ENCODE results near the gene KIF22. TPM values are rescaled to one million over a fixed set of nuclear protein-coding genes. Genes with fewer than 3 reads are reported as not detected.

KIF22 gene
- total and polyA plus RNA-seq, 9 of the 15 experiments (the other 6 are each of a cell fraction or from before 2014, with no cell fraction given), result 8.7 to 232 (median 131) TPM

- Histone ChIP-seq H3K36me3 (ENCODE audit: control insufficient read depth, insufficient read depth, low read length) (peaks cover 36% of the 10 kb centered on the region), H3K9ac (ENCODE audit: insufficient read depth in 1 of 2, low read depth in 2 of 2, low read length in 2 of 2) (peak within 1 kb of the TSS in 1 of 2 experiments; percentile 85; a peak in 3 of 4 replicates), H3K9me1 (ENCODE audit: control insufficient read depth, insufficient read depth, low read length) (no peaks in the 10 kb centered on the region), H3K27ac (ENCODE audit: extremely low read depth, low read depth, low read length) (peak within 1 kb of the TSS; percentile 27; the same call in 1 of the 3 replicates), H3K4me1 (replicated peaks in 1 of 2; ENCODE audit: control insufficient read depth in 2 of 2, insufficient read depth in 2 of 2, low read length in 2 of 2) (peaks cover 43 to 88% of the 10 kb centered on the region in 2 experiments), H3K4me2 (ENCODE audit: insufficient read depth, low read length) (peak within 1 kb of the TSS; percentile 91), H2AFZ (ENCODE audit: low read depth, low read length) (peak within 1 kb of the TSS; percentile 71), H3K9me3 (replicated peaks; ENCODE audit: control insufficient read depth, insufficient read depth, low read depth, low read length) (no peaks in the 10 kb centered on the region), H3K4me3 (peak within 1 kb of the TSS; percentile 37), H4K20me1 (replicated peaks; ENCODE audit: control insufficient read depth, insufficient read depth, low read length) (peaks cover 23% of the 10 kb centered on the region; the same call in 1 of the 2 replicates), H3K79me2 (ENCODE audit: control insufficient read depth, insufficient read depth, low read length) (peaks cover 45% of the 10 kb centered on the region), H3K27me3 (ENCODE audit: control insufficient read depth in 2 of 2, insufficient read depth in 2 of 2, low read length in 2 of 2) (no peaks in the 10 kb centered on the region)
- in situ Hi-C loops (cut with MboI) (no loop called here), intact Hi-C loops (cut with micrococcal nuclease) (loop anchor here (10.0 kb wide), 1 partner anchor 213 kb away; the partner anchor contains the start of gene C16orf92)
- peak; percentile 62 to 74 (median 66) for DNase-seq (ENCODE audit: extremely low read depth in 1 of 4, low spot score in 3 of 4)
- POLR2A ChIA-PET, result interaction anchor here (0.7 to 1.5 kb wide), 4 partner anchors 18 to 641 kb away, joined by 3 to 4 read pairs (median 3); partner anchors contain the start of gene ALDOA
- no peak for FAIRE-seq
- no TSS peak for BruUV-seq (replicated peaks)
- 5% methylated on average over 36 of the region's 69 CpGs for WGBS (ENCODE audit: insufficient coverage, low coverage, missing lambda C conversion rate)
- peak; percentile 5 for ATAC-seq
- CTCF ChIA-PET (ENCODE audit: low intra/inter-chr PET ratio), result interaction anchor here (0.6 kb wide), 1 partner anchor 853 kb away, joined by 5 read pairs; no protein-coding TSS in a partner anchor
- TF ChIP-seq IFI16 (CRISPR knock-in tag; IDR thresholded peaks at IDR 0.05) (no peak), ZNF740 (CRISPR knock-in tag; IDR thresholded peaks at IDR 0.05) (peak; percentile 16; the same call in 1 of the 2 replicates), ZNF740 (tag; IDR thresholded peaks at IDR 0.05) (no peak), GATAD2B (IDR thresholded peaks at IDR 0.05; ENCODE audit: borderline replicate concordance) (no peak), RNF2 (IDR thresholded peaks at IDR 0.05) (no peak), NR0B1 (IDR thresholded peaks at IDR 0.05; ENCODE audit: partially characterized antibody) (no peak), ZNF76 (CRISPR knock-in tag; IDR thresholded peaks at IDR 0.05; ENCODE audit: borderline replicate concordance) (no peak), MAZ (CRISPR knock-in tag; conservative IDR thresholded peaks at IDR 0.05 in 1 of 2, IDR thresholded peaks at IDR 0.05 in 1 of 2) (peak in 1 of 2 experiments; percentile 62; a peak in 2 of 4 replicates), BHLHE40 (IDR thresholded peaks at IDR 0.05; ENCODE audit: low read length) (no peak), L3MBTL2 (IDR thresholded peaks at IDR 0.05) (peak; percentile 58; the same call in 1 of the 2 replicates), POLR2B (IDR thresholded peaks at IDR 0.05; ENCODE audit: low read depth, partially characterized antibody) (no peak), HDAC6 (IDR thresholded peaks at IDR 0.05; ENCODE audit: low read depth, low read length) (no peak), ZHX1 (conservative IDR thresholded peaks at IDR 0.05; ENCODE audit: low read length) (no peak), RNF219 (CRISPR knock-in tag; IDR thresholded peaks at IDR 0.05) (no peak)
Measured at GRCh38 chr16:29811896-29812665, 21.5 kb downstream of the KIF22 start, which contains the start of gene PRRT2. TSS of gene PRRT2 (plus strand) at chr16:29812193. CDS start at chr16:29813055, 862 bp downstream.

Data from K562 (cell line).